ENCODE results near the gene PAX8.

Gene PAX8

GRCh38 chr2:113264713-113265403 lies 13.9 kb downstream of the PAX8 start:
- DNase-seq, result no peak

- DNase-seq, result no peak
These were observed 15.2 kb downstream of the PAX8 start for GRCh38 chr2:113263546-113263945.

DNA sequence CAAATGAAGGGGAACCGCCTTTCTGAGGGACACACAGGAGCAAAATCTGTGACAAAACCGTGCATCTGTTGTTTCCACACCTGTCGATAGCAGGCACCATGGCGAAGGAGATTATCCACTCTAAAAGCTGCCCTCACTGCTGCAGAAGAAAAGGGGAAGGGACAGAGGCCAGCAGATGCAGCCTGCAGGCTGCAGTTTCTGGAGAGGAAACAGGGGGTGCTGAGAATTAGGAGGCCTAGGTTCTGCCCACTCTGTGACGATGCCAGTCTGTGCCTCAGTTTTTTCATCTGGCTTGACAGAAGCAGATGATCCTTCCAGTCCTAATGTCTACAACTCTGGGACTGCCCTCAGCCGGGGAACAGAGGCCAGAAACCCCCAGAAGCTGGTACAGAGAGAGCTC lies 17.7 kb downstream of the PAX8 start:
- peak in 1 of 2 donors; percentile 56 for DNase-seq

DNA sequence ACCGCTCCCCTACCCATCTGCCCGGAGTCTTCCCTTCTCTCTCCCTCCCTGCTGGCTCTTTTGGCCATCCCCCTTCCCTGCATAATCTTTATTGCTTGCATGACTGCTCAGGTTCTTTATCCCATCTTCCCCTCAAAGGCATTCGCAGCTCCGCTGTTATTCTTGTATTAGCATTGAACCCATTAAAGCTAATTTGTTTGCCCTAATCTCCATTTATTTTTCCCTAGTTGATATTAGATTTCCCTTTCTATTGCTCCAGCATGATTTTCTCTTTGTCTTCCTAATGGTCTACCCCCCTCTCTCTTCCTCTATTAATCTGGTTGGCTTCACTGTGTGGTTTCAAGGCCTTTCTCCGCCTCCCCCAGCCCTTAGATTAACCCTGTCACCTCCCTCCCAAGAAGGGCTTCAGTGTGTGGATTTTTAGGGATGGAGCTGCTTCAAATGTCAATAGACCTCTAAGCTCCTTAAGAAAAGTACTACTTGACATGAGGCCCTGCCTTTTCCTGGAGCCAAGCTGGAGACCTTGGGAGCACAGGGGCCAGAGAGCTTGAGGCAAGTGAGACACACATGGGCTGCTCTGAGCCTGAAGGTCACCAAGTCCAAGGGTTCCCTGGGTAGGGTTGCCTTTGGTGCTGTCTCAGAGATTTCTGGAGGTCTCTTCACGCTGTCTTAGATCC lies 20.1 kb downstream of the PAX8 start:
- DNase-seq, result no peak

GRCh38 chr2:113257516-113258264 lies 21.0 kb downstream of the PAX8 start:
- DNase-seq, result peak in 1 of 2 donors; percentile 20

DNA sequence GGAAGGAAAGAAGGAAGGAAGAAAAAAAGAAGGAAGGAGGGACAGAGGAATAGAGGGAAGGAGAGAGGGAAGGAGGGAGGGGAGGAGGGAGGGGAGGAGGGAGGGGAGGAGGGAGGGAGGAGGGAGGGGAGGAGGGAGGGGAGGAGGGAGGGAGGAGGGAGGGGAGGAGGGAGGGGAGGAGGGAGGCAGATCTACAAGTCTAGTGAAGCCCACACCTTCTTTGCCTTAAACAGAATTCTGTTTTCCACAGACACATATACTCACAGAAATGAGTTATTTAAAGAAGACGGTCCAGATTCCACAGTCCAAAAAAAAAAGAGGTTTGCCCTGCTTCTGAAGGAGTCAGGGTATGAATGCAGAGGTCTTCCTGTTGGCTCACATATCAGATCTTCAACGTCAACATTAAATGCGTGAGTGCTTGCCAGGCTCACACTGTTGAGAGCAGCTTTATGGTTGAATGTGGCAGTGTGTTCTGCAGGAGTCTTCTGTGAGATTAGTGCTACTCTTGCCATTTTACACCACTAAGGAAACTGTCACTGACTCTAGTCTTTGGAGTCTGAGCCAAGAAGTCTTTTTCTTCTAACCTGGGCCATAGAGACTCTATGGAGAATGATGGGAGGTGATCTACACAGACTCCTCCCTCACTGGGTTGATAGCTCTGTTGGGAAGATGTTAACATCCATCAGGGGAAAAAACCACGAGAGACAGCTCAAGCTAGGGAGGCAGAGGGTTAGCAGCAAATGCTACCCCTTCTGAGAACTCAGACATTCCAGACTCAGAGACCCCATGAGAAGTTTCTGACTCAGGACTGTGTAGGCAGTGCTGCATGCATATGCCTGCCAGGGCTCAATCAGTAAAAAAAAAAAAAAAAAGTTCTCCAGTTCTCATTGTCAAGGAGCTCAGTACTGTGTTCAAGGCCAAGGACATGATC lies 23.3 kb downstream of the PAX8 start:
- no peak for DNase-seq

DNA sequence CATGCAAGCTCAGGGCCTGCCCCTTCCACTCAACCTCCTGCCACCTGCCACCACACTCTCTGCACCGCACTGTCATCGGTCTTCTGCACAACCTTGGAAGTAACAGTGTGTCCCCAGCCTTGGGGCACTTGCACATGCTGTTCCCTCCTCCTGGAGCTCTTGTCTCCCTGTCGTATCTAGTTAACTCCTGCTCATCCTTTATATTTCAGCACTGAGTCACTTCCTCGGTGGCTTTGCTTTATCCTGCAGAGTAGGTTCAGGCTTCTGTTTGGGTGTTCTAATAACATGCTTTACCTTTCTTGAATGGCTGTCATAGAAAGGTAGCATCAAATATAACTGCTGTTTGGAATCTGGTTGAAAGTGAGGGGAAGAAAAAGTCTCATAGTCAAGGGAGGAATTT lies 25.3 kb downstream of the PAX8 start:
- DNase-seq, result no peak

GRCh38 chr2:113252047-113252590 lies 26.6 kb downstream of the PAX8 start:
- DNase-seq, result no peak

DNA sequence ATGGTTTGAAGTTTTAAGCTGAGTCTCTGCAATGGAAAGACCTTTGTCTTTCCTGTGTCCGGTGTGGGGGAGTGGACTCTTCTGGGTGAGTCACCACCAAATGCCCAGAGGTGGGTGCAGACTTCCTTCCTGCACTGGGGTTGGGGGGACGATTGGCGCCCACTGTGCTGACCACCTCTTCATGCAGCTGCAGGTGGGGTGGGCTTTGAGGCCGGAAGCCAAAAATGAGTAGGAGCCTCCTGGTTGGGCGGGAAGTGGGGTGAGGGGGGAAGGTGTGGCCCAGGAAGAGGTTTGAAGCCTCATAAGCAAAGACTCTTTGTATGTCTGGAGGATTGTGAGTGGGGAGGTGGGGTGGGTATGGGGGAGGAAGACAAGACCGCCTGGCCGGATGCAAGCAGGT lies 27.6 kb downstream of the PAX8 start:
- DNase-seq, result peak in 1 of 2 donors; percentile 8

DNA sequence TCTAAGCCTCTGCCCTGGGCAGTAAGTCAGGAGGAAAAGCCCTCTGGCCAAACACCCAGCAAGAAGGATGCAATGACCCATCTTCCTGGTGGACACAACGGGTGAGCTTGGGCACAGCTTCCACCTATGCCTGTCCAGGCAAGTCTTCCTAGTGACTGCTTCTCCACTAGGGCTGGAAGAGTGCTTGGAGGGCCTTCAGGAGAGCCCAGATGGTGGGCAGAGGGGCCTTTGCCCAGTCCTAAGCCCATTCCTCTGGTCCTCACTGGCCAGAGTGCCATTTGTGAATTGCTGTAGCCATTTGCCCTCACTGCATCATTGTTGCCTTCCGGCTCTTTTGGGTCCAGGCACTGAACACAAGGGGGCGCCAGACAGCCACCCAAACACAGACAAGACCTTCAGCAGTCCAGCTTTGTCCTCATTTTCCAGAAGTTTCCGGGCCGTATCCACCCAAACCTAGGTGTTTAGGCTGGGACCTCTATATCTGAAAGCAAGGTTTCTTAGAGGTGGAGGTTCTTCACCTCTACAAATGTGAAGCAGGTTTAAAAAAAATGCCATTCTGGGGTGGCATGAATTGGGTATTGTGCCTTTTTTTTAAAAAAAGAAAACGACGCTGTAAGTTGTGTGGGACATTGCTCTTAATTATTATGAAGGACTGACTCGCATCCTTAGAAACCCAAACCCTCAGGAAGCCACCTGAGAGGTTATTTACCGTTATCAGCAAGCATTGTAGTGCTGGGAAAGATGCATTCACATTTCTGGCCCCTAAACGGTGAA lies 29.5 kb downstream of the PAX8 start:
- DNase-seq, result peak; percentile 40 to 55

- no peak for DNase-seq
These were observed 32.1 kb downstream of the PAX8 start for GRCh38 chr2:113246606-113247005.

DNA sequence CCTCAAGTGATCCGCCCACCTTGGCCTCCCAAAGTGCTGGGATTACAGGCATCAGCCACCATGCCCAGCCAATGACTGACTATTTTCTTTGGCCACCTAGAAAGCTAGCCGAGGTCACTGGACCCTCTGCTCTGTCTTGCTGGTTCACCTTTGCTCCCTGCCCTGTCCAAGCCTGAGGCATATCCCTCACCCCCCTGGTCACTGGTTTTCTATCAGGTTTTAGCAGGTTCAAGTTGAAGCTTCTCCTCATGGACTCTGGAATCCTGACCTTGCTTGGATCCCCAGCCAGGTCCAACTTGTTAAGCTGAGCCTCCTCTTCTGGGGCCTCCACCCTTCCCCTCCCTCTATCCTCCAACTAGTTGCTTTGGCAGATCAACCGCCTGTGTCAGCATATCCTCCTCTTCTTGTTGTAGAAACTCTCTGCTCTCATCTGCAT lies 33.4 kb downstream of the PAX8 start:
- no peak for DNase-seq

- DNase-seq, result no peak
These were observed 36.4 kb downstream of the PAX8 start for GRCh38 chr2:113242327-113242726.

DNA sequence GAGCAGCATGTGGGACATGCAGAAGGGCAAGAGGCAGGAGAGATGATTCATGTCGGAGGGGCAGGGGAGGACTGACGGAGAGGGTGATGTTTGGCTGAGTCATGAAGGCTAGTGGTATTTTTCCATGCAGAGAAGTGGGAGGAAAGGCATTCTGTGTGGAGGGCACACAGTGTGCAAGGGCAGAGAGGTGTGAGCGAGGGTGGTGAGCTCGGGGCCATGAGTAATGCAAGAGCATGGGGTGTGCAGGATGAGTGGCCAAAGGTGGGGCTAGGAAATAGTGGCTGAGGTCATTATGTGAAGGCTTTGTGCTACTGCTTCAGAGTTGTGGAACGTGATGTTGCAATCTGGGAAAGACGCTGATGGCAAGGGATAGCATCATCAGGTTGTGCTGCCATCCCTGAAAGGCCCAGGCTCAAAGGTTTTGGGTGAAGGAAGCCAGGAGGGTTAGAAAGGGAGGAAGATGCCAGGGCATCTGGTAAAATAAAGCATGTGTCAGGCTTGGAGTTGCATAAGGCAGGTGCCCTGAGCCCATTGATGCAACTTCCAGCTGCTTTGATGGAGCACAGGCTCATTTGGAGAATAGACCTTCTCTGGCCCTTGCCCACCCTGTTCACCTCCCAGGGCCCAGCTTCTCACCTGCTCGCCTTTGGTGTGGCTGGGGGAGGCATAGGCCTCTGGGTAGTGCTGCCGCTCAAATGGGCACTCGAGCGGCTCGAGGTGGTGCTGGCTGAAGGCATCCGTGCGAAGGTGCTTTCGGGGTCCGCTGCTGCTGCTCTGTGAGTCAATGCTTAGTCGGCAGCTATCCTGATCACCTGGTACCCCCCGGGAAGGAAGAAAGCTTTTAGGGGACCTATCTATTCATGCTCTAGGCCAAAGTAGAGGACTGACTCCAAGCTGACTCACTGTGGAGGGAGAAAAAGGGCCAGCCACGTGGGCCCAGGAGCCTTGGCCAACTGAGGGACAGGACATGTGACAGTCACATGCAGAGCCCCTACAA lies 37.5 kb downstream of the PAX8 start:
- peak; percentile 32 to 97 for DNase-seq

GRCh38 chr2:113240150-113240914 lies 38.4 kb downstream of the PAX8 start:
- peak in 1 of 2 donors; percentile 9 for DNase-seq

DNA sequence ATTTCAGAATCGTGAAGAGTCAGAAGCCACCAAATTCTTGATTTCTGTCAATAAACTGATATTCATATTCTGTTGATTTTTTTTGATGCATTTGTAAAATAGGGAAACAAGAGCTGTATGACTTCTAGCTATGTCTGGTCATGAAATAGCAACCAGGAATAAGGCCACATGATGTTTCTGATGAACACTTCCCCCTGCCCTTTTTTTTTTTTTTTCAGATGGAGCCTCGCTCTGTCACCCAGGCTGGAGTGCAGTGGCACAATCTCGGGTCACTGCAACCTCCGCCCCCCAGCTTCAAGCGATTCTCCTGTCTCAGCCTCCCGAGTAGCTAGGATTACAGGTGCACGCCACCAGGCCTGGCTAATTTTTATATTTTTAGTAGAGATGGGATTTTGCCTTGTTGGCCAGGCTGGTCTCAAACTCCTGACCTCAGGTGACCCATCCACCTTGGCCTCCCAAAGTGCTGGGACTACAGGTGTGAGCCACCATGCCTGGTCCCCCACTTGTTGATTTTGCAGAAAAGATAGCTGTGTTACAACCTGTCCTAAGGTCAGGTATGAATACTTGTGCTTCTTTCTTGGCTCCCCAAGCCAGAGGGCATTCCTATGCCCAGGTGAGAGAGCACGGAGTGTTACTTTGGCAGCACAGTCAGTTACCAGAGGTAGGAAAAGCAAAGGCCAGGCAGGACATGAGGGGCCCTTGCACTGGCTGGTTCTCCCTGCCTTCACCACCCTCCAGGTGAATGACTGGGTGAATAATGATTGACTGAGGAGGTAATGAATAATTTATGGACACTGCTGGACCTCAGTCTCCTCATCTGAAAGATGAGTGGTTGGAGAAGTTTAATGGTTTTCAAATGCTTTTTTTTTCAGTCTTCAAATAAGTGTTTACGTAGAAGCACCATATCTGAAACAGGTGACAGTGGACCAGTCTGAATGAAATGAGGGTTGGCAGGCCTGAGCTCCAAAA lies 39.6 kb downstream of the PAX8 start:
- peak in 1 of 2 donors; percentile 17 for DNase-seq

GRCh38 chr2:113237604-113238160 lies 41.0 kb downstream of the PAX8 start:
- DNase-seq, result no peak

All from bone marrow (tissue), 2 donors.